Hepatocyte (in vitro differentiated cells): ENCODE data around the gene GOLT1A. TPM values are rescaled to one million over a fixed set of nuclear protein-coding genes. Genes with fewer than 3 reads are reported as not detected.

Experiments used
- DNase-seq: peaks from one replicate; pipeline ENCODE4 v3.0.0-alpha.2; 2016; ENCODE audit warnings: low spot score
- H2AFZ ChIP-seq: fragments of 200-600 bp; sonication (generic); 2 replicates; pipeline ENCODE4 v1.6.0; 2016; ENCODE audit warnings: antibody characterized with exemption, mild to moderate bottlenecking
- H3K27ac ChIP-seq: fragments of 200-600 bp; sonication (generic); 2 replicates; pipeline ENCODE4 v1.5.1; 2016; ENCODE audit warnings: mild to moderate bottlenecking
- H3K27me3 ChIP-seq: fragments of 200-600 bp; sonication (generic); 2 replicates; pipeline ENCODE4 v1.6.1; 2016
- H3K36me3 ChIP-seq: fragments of 200-600 bp; sonication (generic); replicated peaks from 2 replicates; pipeline ENCODE4 v1.5.1; 2016; ENCODE audit warnings: low read depth; ENCODE audit not compliant: insufficient read depth
- H3K4me1 ChIP-seq: fragments of 200-600 bp; sonication (generic); 2 replicates; pipeline ENCODE4 v1.5.1; 2016; ENCODE audit warnings: mild to moderate bottlenecking, moderate library complexity; ENCODE audit not compliant: insufficient read depth
- H3K4me2 ChIP-seq: fragments of 200-600 bp; sonication (generic); 2 replicates; pipeline ENCODE4 v1.6.0; 2016
- H3K4me3 ChIP-seq: fragments of 200-600 bp; sonication (generic); 2 replicates; pipeline ENCODE4 v1.5.1; 2016; ENCODE audit warnings: mild to moderate bottlenecking
- H3K79me2 ChIP-seq: fragments of 200-600 bp; sonication (generic); 2 replicates; pipeline ENCODE4 v1.6.0; 2017; ENCODE audit warnings: mild to moderate bottlenecking
- H3K9me2 ChIP-seq: fragments of 200-600 bp; sonication (generic); replicated peaks from 2 replicates; pipeline ENCODE4 v1.6.0; 2017; ENCODE audit warnings: mild to moderate bottlenecking; ENCODE audit not compliant: insufficient read depth
- H3K9me3 ChIP-seq: fragments of 200-600 bp; sonication (generic); 2 replicates; pipeline ENCODE4 v1.5.1; 2016; ENCODE audit warnings: low read depth, mild to moderate bottlenecking
- H4K20me1 ChIP-seq: fragments of 200-600 bp; sonication (generic); 2 replicates; pipeline ENCODE4 v1.6.0; 2016; ENCODE audit warnings: mild to moderate bottlenecking; ENCODE audit not compliant: insufficient read depth, poor library complexity, severe bottlenecking
- CTCF ChIP-seq: fragments of 200-600 bp; sonication (generic); IDR thresholded peaks from 2 replicates; pipeline ENCODE4 v1.5.1; 2016; ENCODE audit warnings: antibody characterized with exemption, mild to moderate bottlenecking; ENCODE audit not compliant: poor library complexity
- EZH2 ChIP-seq: fragments of 200-600 bp; sonication (generic); IDR thresholded peaks from 2 replicates; pipeline ENCODE4 v1.6.1; 2016; ENCODE audit warnings: antibody characterized with exemption, mild to moderate bottlenecking, borderline replicate concordance
- EZH2phosphoT487 ChIP-seq: fragments of 200-600 bp; sonication (generic); IDR thresholded peaks from one replicate; pipeline ENCODE4 v1.6.1; 2018; ENCODE audit warnings: antibody characterized with exemption, mild to moderate bottlenecking, low read depth, moderate library complexity; ENCODE audit not compliant: unreplicated experiment, severe bottlenecking
- WGBS: methylation state at CpG from one replicate; pipeline ENCODE4 v1.1.6; 2016; ENCODE audit warnings: low lambda C conversion rate; ENCODE audit errors: missing lambda C conversion rate; 5-methylcytosine and 5-hydroxymethylcytosine counted together
- polyA plus RNA-seq: library from polyadenylated mRNA; unstranded; fragments of >200 nt; fragmentation: Nextera tagmentation; extraction: Ambion mirVana; gene quantifications from 2 replicates; pipeline ENCODE4 v1.2.1, GENCODE V29; 2016
- total RNA-seq: library from RNA; depleted of rRNA; stranded (reverse); fragments of >200 nt; gene quantifications from 2 replicates; pipeline ENCODE4 v1.2.3, GENCODE V29; 2014

GOLT1A gene
- total and polyA plus RNA-seq, 2 experiments from 2014 or later = 13.6 to 36.0 TPM

- no peaks in the 10 kb centered on the region for H3K9me3 ChIP-seq
These were observed 43.7 kb upstream of the GOLT1A start for GRCh38 chr1:204257446-204257845.

GRCh38 chr1:204256531-204256930 is 42.7 kb upstream of the GOLT1A start:
- no peak for TF ChIP-seq CTCF
- no peak for TF ChIP-seq EZH2
- no peak for TF ChIP-seq EZH2phosphoT487
- no peaks in the 10 kb centered on the region for H3K79me2 ChIP-seq
- WGBS = 97% methylated on average over 10 of the region's 10 CpGs
- H3K4me3 ChIP-seq = no peak overlapping the region
- H3K4me2 ChIP-seq = no peak overlapping the region
- H3K4me1 ChIP-seq = no peaks in the 10 kb centered on the region
- H3K27me3 ChIP-seq = no peaks in the 10 kb centered on the region
- H3K27ac ChIP-seq = no peak overlapping the region
- H2AFZ ChIP-seq = no peak overlapping the region
- H3K9me2 ChIP-seq = no peaks in the 10 kb centered on the region
- DNase-seq = no peak
- H3K36me3 ChIP-seq = no peaks in the 10 kb centered on the region
- no peaks in the 10 kb centered on the region for H4K20me1 ChIP-seq
- no peaks in the 10 kb centered on the region for H3K9me3 ChIP-seq

More at GRCh38 chr1:204257446-204257845, 43.7 kb upstream of the GOLT1A start:
- H3K4me2 ChIP-seq = no peak overlapping the region
- no peaks in the 10 kb centered on the region for H3K79me2 ChIP-seq
- no peak overlapping the region for H2AFZ ChIP-seq
- H3K9me2 ChIP-seq = no peaks in the 10 kb centered on the region
- WGBS = 96% methylated on average over 23 of the region's 24 CpGs
- no peaks in the 10 kb centered on the region for H3K4me1 ChIP-seq
- no peaks in the 10 kb centered on the region for H4K20me1 ChIP-seq
- no peak for DNase-seq
- no peak overlapping the region for H3K4me3 ChIP-seq
- TF ChIP-seq EZH2phosphoT487 (no peak), CTCF (no peak), EZH2 (no peak)
- H3K27me3 ChIP-seq = no peaks in the 10 kb centered on the region
- H3K27ac ChIP-seq = no peak overlapping the region
- H3K36me3 ChIP-seq = no peaks in the 10 kb centered on the region

DNA sequence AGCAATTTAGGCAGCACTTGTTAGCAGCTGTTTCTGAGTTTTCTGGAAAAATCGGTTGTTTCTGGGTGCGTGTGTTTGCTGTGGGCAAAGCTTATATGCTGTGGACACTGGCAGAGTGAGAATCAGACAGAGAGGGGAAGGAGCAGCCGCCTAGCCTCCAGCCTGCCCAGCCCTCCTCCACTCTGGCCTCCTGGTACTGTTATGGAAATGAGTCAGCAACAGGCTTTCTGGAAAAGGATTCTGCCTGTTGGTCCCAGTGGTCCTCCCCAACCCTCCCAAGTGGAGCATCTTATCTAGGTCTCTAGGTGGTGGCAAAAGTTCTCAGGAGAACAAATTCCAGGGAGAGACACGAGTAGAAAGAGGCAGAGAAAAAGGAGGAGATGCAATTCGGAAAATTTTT is 42.2 kb upstream of the GOLT1A start:
- DNase-seq = no peak
- no peaks in the 10 kb centered on the region for H4K20me1 ChIP-seq
- H3K4me2 ChIP-seq = no peak overlapping the region
- 73% methylated on average over 5 of the region's 5 CpGs for WGBS
- H3K4me1 ChIP-seq = no peaks in the 10 kb centered on the region
- no peak for TF ChIP-seq CTCF
- no peak for TF ChIP-seq EZH2phosphoT487
- TF ChIP-seq EZH2 = no peak
- no peaks in the 10 kb centered on the region for H3K36me3 ChIP-seq
- no peaks in the 10 kb centered on the region for H3K79me2 ChIP-seq
- H3K9me2 ChIP-seq = no peaks in the 10 kb centered on the region
- no peaks in the 10 kb centered on the region for H3K27me3 ChIP-seq
- no peak overlapping the region for H3K4me3 ChIP-seq
- H3K27ac ChIP-seq = no peak overlapping the region
- H2AFZ ChIP-seq = no peak overlapping the region
- H3K9me3 ChIP-seq = no peaks in the 10 kb centered on the region

DNA sequence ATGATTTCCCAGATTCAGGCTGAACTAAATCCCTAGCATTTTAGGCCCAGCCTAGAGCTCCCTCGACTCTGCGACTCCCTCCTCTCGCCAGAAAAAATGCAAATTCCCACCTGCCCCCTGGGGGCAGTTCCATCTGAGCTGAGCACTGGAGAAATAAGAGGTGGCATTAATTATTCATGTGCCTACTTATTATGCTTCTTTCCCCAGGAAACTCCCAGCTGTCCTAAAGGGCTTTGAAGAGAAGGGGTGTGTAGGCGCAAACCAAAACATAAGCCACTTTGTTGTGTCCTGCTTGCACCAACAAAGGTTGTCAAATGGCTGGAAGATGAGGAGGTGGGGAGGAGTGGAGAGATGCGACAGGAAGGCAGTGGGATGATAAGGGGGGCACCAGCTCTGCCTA is 41.4 kb upstream of the GOLT1A start:
- no peaks in the 10 kb centered on the region for H3K79me2 ChIP-seq
- TF ChIP-seq EZH2phosphoT487 = no peak
- TF ChIP-seq EZH2 = no peak
- TF ChIP-seq CTCF = no peak
- no peak for DNase-seq
- no peak overlapping the region for H3K4me2 ChIP-seq
- no peak overlapping the region for H2AFZ ChIP-seq
- no peaks in the 10 kb centered on the region for H3K9me3 ChIP-seq
- H4K20me1 ChIP-seq = no peaks in the 10 kb centered on the region
- H3K36me3 ChIP-seq = no peaks in the 10 kb centered on the region
- no peak overlapping the region for H3K27ac ChIP-seq
- H3K9me2 ChIP-seq = no peaks in the 10 kb centered on the region
- H3K27me3 ChIP-seq = no peaks in the 10 kb centered on the region
- 65% methylated on average over 5 of the region's 5 CpGs for WGBS
- H3K4me1 ChIP-seq = no peaks in the 10 kb centered on the region
- H3K4me3 ChIP-seq = no peak overlapping the region
